Osteoblast (primary cell): ENCODE data around the gene TNS2. TPM values are rescaled to one million over a fixed set of nuclear protein-coding genes. Genes with fewer than 3 reads are reported as not detected.

ENCODE experiments used
- DNase-seq: peaks from one replicate; pipeline ENCODE4 v3.0.0; 2011; ENCODE audit warnings: low spot score, mixed read lengths; ENCODE audit not compliant: insufficient read length; ENCODE audit errors: missing footprints
- H2AFZ ChIP-seq: 2 replicates; pipeline ENCODE4 v1.6.0; 2011; ENCODE audit warnings: mild to moderate bottlenecking, low read length
- H3K27ac ChIP-seq: 2 replicates; pipeline ENCODE4 v1.5.1; 2011; ENCODE audit warnings: mild to moderate bottlenecking, low read depth, low read length, moderate library complexity
- H3K27me3 ChIP-seq: 2 replicates; pipeline ENCODE4 v1.6.0; 2012; ENCODE audit warnings: mild to moderate bottlenecking, control low read depth, inconsistent platforms, low read length, moderate library complexity; ENCODE audit not compliant: insufficient read depth
- H3K36me3 ChIP-seq: 2 replicates; pipeline ENCODE4 v1.5.1; 2011; ENCODE audit warnings: mild to moderate bottlenecking, low read length, control low read depth, moderate library complexity; ENCODE audit not compliant: insufficient read depth
- H3K4me1 ChIP-seq: 2 replicates; pipeline ENCODE4 v1.5.1; 2011; ENCODE audit warnings: mild to moderate bottlenecking, low read length, control low read depth, moderate library complexity; ENCODE audit not compliant: insufficient read depth
- H3K4me2 ChIP-seq: 2 replicates; pipeline ENCODE4 v1.6.0; 2011; ENCODE audit warnings: mild to moderate bottlenecking, low read length; ENCODE audit not compliant: insufficient read depth
- H3K4me3 ChIP-seq: fragments of 200-600 bp; sonication (generic); 3 replicates; pipeline ENCODE4 v1.5.1; 2012; ENCODE audit warnings: mild to moderate bottlenecking, low read length, inconsistent platforms; ENCODE audit not compliant: insufficient read depth
- H3K79me2 ChIP-seq: 2 replicates; pipeline ENCODE4 v1.6.0; 2012; ENCODE audit warnings: mild to moderate bottlenecking, low read length, control low read depth, inconsistent platforms; ENCODE audit not compliant: insufficient read depth
- H3K9me3 ChIP-seq: 2 replicates; pipeline ENCODE4 v1.5.1; 2011; ENCODE audit warnings: low read depth, low read length, control low read depth
- H4K20me1 ChIP-seq: 2 replicates; pipeline ENCODE4 v1.6.0; 2012; ENCODE audit warnings: mild to moderate bottlenecking, low read length, control low read depth; ENCODE audit not compliant: insufficient read depth
- CTCF ChIP-seq: IDR thresholded peaks from 2 replicates; pipeline ENCODE4 v1.5.1; 2011; ENCODE audit warnings: mild to moderate bottlenecking, low read depth, low read length, moderate library complexity; ENCODE audit errors: extremely low read depth
- total RNA-seq: library from RNA; depleted of rRNA; stranded (reverse); fragments of >200 nt; gene quantifications from 2 replicates; pipeline ENCODE4 v1.2.3, GENCODE V29; 2012

Gene TNS2
- total RNA-seq, 1 donor, result 72.0 TPM

GRCh38 chr12:53051058-53051880 is 1.4 kb downstream of the TNS2 start:
- Histone ChIP-seq H3K4me2 (peak overlapping the region; percentile 73), H3K36me3 (peaks cover 27% of the 10 kb centered on the region), H3K4me1 (peaks cover 74% of the 10 kb centered on the region), H2AFZ (no peak overlapping the region), H3K4me3 (peak overlapping the region; percentile 79), H3K9me3 (no peaks in the 10 kb centered on the region), H3K27ac (peak overlapping the region; percentile 30), H4K20me1 (no peaks in the 10 kb centered on the region), H3K79me2 (peaks cover 31% of the 10 kb centered on the region), H3K27me3 (no peaks in the 10 kb centered on the region)
- no peak for TF ChIP-seq CTCF
- peak; percentile 95 for DNase-seq

DNA sequence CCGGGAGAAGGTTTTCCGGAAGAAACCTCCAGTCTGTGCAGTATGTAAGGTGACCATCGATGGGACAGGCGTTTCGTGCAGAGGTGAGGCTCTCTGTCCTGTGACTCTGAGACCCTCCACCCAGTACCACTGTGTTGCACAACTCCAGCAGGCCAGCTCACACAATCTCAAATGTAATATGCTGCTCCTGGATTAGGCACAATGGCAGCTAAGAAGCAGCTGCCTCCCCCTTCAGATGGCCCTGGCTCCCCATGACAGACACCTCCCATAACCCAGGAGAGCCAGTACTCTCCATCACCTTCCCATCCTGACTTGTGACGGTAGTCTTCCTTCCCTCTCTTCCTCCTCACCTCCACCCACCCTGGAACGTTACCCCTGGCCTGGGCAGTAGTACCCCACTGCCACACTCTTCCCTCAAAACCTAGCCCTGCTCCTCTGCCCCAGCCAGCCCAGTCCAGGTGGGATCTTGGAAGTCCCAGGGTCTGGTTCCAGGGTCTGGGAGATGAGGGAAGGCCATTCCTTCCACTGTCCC is 2.1 kb downstream of the TNS2 start:
- Histone ChIP-seq H3K9me3 (no peaks in the 10 kb centered on the region), H3K27ac (peak overlapping the region; percentile 30), H4K20me1 (peaks cover 3% of the 10 kb centered on the region), H3K36me3 (peaks cover 33% of the 10 kb centered on the region), H3K79me2 (peaks cover 31% of the 10 kb centered on the region), H3K27me3 (no peaks in the 10 kb centered on the region), H3K4me1 (peaks cover 79% of the 10 kb centered on the region), H3K4me2 (peak overlapping the region; percentile 73), H2AFZ (no peak overlapping the region), H3K4me3 (peak overlapping the region; percentile 79)
- no peak for DNase-seq
- no peak for TF ChIP-seq CTCF

DNA sequence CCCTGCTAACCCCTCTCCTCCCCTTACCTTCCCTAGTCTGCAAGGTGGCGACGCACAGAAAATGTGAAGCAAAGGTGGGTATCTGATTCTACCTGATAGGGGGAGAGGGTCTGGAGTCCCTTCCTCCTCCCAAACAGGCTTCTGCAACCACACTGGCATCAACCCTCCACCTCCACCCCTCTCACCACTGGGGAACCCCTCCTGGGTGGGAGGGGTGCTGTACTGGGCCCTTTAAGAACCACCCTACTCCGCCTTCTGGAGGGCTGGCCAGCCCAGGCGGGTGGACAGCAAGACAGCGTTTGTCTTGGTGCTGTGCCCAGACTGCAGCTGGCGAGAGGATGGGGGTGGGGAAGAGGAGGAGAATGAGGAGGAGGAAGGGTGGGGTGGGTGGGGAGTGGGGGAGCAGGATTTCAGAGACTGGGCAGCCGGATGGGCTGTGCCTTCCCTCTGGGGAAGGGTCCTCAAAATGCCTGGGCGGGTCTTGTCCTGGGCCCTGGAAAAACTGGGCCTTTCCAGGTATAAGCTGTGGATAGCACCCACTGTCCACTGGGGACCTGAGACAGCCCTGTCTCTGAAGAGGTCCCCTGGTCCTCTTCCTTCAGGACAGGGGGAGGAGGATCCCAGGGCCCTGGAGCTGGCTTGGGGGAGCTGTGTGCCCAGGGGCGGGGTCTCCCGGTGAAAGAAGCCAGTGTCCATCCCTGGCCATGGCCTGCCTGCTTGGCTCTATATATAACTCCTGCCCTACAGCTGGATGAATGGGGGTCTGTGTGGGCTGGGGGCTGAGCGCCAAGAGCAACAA is 2.8 kb downstream of the TNS2 start:
- H3K4me2 ChIP-seq, result peak overlapping the region; percentile 73
- peaks cover 31% of the 10 kb centered on the region for H3K79me2 ChIP-seq
- H3K4me3 ChIP-seq, result peak overlapping the region; percentile 79
- H3K4me1 ChIP-seq, result peaks cover 79% of the 10 kb centered on the region
- H3K27me3 ChIP-seq, result no peaks in the 10 kb centered on the region
- peaks cover 4% of the 10 kb centered on the region for H4K20me1 ChIP-seq
- no peak overlapping the region for H2AFZ ChIP-seq
- peak overlapping the region; percentile 30 for H3K27ac ChIP-seq
- no peaks in the 10 kb centered on the region for H3K9me3 ChIP-seq
- DNase-seq, result peak; percentile 95
- peaks cover 40% of the 10 kb centered on the region for H3K36me3 ChIP-seq
- no peak for TF ChIP-seq CTCF
